NCI-H345 (cell line): Measurements from ENCODE around the gene NINJ1.
A peak's percentile ranks its signal among the peaks of the same experiment; 100 is the strongest.

ENCODE experiments used
- DNase-seq: peaks from one replicate; lab custom pipeline; 2025; lab: John Stamatoyannopoulos, UW

The NINJ1 gene

DNA sequence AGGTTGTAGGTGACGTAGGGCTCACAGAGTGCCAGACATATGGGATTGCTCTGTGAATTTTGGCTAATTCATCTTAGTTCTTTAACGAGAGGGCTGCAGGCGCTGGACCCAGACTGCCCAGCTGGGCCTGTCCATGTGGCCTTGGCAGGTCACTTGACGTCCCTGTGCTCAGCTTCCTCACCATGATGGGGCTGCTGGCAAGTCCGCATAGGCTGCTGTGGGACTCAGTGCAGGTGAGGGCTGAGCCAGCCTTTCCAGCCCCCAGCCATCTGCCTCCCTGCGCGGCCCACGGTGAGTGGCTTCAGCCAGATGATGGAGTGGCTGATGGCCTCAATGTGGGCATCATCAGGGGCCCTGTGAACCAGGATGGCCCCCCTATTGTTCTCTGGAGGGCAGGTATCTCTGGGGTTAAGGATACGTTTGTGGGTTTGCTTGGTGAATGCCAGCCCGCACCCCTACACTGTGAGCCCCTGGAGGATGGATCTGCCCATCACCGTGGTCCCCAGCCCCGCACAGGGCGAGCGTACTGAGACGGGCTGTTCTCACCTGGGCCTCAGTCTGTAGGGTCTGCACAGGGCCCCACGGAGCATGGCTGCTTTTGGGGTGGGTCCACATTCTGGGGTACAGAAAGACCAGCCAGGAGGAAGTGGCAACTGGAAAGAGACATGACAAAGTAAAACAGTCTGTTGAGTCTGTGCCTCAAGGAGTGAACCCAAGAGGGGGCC lies 34.3 kb downstream of the NINJ1 start:
- DNase-seq, result no peak

DNA sequence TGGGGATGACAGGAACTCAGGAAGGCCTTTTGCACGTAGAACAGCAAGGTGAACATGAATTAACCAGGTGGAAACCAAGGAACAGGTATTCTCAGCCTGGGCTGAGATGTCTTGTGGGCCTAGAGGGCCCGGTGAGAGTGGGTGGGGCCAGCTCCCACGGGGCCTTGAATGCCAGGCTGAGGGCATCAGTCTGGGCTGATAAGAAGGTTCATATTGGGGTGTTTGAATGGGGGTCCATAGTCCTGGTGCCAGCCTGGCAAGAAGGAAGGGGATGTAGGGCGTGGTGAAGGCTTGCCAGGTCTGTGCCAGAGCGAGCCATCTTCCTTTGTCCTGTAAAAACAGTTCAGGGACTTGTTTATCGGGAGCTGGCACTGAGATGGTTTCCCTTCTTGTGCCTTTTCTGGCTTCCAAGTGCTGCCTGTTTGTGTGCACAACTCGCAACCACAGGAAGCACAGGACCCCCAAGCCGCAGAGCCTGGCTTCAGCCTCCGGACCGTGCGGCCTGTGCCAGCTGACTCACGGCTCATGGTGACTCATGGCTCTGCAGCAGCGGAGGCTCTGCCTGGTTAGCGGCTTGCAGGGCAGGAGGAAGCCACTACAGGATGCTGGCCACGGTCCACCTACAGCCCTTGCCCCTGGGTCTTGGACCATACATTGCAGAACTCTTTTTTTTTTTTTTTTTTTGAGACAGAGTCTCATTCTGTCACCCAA lies 35.7 kb downstream of the NINJ1 start:
- no peak for DNase-seq

- no peak for DNase-seq
These were observed 36.4 kb downstream of the NINJ1 start for GRCh38 chr9:93097511-93098201.

GRCh38 chr9:93096811-93097382 lies 37.2 kb downstream of the NINJ1 start:
- no peak for DNase-seq

- peak; percentile 34 for DNase-seq
These were observed 37.8 kb downstream of the NINJ1 start, which contains the start of gene CARD19 for GRCh38 chr9:93096131-93096802. TSS of gene CARD19 (plus strand) at chr9:93096217. CDS start at chr9:93096346, 129 bp downstream.

DNA sequence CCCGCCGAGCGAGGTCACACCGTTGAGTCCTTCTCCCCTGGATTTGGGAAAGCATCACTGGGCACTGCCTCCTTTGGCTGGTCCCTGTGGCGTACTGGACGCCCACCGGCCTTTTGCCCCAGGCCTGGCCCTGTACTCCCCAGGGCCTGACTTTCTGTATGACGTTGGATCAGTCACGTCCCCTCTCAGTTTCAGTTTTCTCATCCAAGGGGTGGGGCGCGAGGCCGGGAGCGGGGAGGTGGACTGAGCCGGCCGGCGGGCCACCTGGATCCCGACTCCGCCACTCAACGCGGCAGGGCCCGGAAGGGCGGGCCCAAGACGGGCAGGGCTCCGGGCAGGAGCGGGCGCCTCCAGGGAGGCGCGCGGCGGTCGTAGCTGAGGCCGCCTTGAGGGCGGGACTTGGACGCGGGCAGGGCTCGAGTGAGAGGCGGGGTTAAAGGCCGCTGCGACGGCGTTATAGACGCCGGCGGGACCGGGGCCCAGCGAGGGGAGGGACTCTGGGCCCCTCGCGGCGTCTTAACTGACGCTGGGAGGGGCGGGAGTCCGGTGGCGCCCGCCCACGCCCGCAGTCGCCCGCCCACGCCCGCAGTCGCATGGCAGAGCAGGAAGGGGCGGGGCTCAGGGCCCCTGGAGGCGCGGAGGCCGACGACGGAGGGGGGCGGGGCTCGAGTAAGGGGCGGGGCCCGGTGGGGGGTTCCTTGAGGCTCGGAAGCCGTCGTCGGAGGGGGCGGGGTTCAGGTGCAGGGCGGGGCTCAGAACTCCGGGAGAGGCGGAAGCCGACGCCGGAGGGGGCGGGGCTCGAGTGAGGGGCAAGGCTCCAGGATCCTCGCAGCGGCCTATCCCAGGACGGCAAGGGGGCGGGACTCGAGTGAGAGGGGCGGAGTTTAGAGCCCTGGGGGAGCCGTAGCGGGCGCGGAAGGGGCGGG lies 38.6 kb downstream of the NINJ1 start:
- DNase-seq, result peak; percentile 98

GRCh38 chr9:93094658-93095204 lies 39.3 kb downstream of the NINJ1 start:
- DNase-seq, result no peak

GRCh38 chr9:93093877-93094657 lies 40.0 kb downstream of the NINJ1 start:
- DNase-seq, result no peak

- no peak for DNase-seq
These were observed 40.7 kb downstream of the NINJ1 start for GRCh38 chr9:93093127-93093876.

GRCh38 chr9:93092251-93092991 lies 41.6 kb downstream of the NINJ1 start:
- no peak for DNase-seq

- no peak for DNase-seq
These were observed 42.5 kb downstream of the NINJ1 start for GRCh38 chr9:93091453-93092081.

GRCh38 chr9:93091056-93091452 lies 43.0 kb downstream of the NINJ1 start:
- no peak for DNase-seq

- no peak for DNase-seq
These were observed 43.9 kb downstream of the NINJ1 start for GRCh38 chr9:93090091-93090655.

GRCh38 chr9:93089481-93089991 lies 44.5 kb downstream of the NINJ1 start:
- no peak for DNase-seq

DNA sequence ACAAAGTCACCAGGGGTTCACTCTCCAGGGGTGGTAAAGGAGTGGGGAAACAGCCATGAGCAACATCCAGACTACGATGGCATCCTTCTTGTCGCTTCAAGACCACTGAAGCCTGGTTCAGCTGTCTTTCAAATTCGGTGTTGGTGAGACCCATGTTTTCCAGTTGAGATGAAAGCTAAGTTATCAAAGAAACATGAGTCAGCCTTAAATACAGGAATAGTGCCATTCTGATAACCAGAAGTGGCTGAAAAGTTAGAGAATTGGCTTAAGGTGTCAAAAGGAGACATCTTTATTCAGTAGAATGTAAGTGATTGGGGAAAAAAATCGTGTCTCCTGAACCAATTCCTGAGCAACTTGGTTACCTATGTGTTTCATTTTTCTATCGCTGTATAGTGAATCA lies 45.0 kb downstream of the NINJ1 start:
- DNase-seq, result no peak

GRCh38 chr9:93088656-93089015 lies 45.4 kb downstream of the NINJ1 start:
- no peak for DNase-seq

DNA sequence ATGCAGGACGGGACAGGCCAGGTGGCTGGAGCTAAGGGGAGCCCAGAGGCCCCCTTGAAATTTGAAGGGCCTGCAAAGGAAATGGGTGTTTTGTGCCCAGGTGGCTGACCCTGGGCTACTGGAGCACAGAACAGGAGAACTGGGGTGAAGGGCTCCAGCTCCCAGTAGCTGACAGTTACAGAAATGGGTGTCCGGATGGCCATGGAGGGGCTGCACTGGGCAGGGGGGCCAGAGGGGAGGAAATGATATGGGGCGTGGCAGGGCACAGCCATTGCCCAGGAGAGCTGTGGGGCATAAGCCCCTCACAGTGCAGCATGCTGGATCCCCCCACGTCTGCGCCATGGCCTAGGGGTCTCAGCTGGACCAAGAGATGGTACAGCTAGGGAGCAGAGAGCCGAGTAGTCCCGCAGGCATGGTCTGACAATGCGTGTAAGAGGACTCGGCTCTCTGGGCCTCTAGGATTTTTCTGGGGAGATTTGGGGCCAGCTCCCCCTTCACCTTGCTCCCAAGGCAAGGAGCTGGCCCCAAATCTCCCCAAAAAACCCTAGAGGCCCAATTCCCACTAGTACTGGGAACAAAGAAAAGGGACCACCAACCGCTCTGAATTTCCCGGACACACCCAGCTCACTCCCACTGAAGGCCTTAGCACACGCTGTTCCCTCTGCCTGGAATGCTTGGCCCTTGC lies 45.9 kb downstream of the NINJ1 start:
- no peak for DNase-seq
